ENCODE measurements around the gene PUS1. TPM values are rescaled to one million over a fixed set of nuclear protein-coding genes. Genes with fewer than 3 reads are reported as not detected.

The PUS1 gene
- total RNA-seq, 2 experiments from 2014 or later, result 116 to 118 TPM

Other genes starting within 250 kb of the PUS1 start
- gene SFSWAP, start 218.2 kb upstream of the PUS1 start, total RNA-seq, result 10 to 100 TPM; 51.1 to 57.4 TPM
- under 1 TPM in 1 of 2 experiments, not detected in 1; 0.32 TPM for gene MMP17, start 100.9 kb upstream of the PUS1 start, total RNA-seq
- 10 to 100 TPM; 11.4 to 12.5 TPM for gene ULK1, start 34.7 kb upstream of the PUS1 start, total RNA-seq
- gene EP400, start 20.7 kb downstream of the PUS1 start, total RNA-seq, result 10 to 100 TPM; 42.8 to 43.6 TPM
- gene DDX51, start 215.0 kb downstream of the PUS1 start, total RNA-seq, result 10 to 100 TPM; 32.4 to 34.8 TPM
- 10 to 100 TPM; 54.2 to 59.2 TPM for gene NOC4L, start 215.2 kb downstream of the PUS1 start, total RNA-seq